HEK293T (cell line): ENCODE measurements around the gene CDH20.

Experiments used
- BHLHE40 ChIP-seq: fragments of 450-650 bp; IDR thresholded peaks from 2 replicates; pipeline ENCODE4 v1.6.1; 2016; ENCODE audit warnings: mild to moderate bottlenecking, moderate library complexity, borderline replicate concordance
- FOXA1 ChIP-seq: fragments of 450-650 bp; IDR thresholded peaks from 2 replicates; pipeline ENCODE4 v1.6.1; 2016; ENCODE audit warnings: mild to moderate bottlenecking
- FOXK2 ChIP-seq: fragments of 450-650 bp; IDR thresholded peaks from 2 replicates; pipeline ENCODE4 v1.6.1; 2016; ENCODE audit warnings: mild to moderate bottlenecking
- L3MBTL2 ChIP-seq: fragments of 450-650 bp; conservative IDR thresholded peaks from 2 replicates; pipeline ENCODE4 v1.6.1; 2016; ENCODE audit warnings: mild to moderate bottlenecking

GRCh38 chr18:61419763-61420162 is 86.5 kb downstream of the CDH20 start:
- TF ChIP-seq FOXK2, result no peak
- TF ChIP-seq FOXA1, result no peak
- TF ChIP-seq BHLHE40, result no peak
- no peak for TF ChIP-seq L3MBTL2
